B cell (primary cell): Measurements from ENCODE around the gene ITGB4. TPM values are rescaled to one million over a fixed set of nuclear protein-coding genes. Genes with fewer than 3 reads are reported as not detected.

Source experiments
- ATAC-seq: fragments of 200-7000 bp; cut with Tn5 transposase; one replicate; pipeline ENCODE4 v1.10.0; 2021; ENCODE audit warnings: low read depth, mild to moderate bottlenecking, moderate number of reproducible peaks, moderate library complexity
- CTCF ChIA-PET: fragments of 350-600 bp; sonication (Branson Sonifier 250); formaldehyde crosslinking; loops from one replicate; lab custom pipeline; 2021; ENCODE audit warnings: antibody characterized with exemption, inconsistent platforms; lab: Charles Lee
- POLR2A ChIA-PET: fragments of 350-600 bp; sonication (Branson Sonifier 250); formaldehyde crosslinking; loops from one replicate; lab custom pipeline; 2021; ENCODE audit warnings: antibody characterized with exemption; lab: Charles Lee
- DNase-seq: peaks from one replicate; pipeline ENCODE4 v3.0.0; 2013
- H2AFZ ChIP-seq: 2 replicates; pipeline ENCODE4 v1.6.1; 2012; ENCODE audit warnings: mild to moderate bottlenecking, low read depth, low read length; ENCODE audit not compliant: insufficient read depth, poor library complexity, severe bottlenecking
- H3K27ac ChIP-seq, 2 donors: 1 replicate in 1 of 2; 2 replicates in 1 of 2; pipeline ENCODE4 v1.5.1; 2012 to 2013; ENCODE audit warnings: low read length in 2 of 2, mild to moderate bottlenecking in 2 of 2, moderate library complexity in 1 of 2
- H3K27me3 ChIP-seq, 4 experiments: fragments of 200-600 bp in 1 of 4; sonication (generic) in 1 of 4; replicated peaks in 1 of 4; 1 replicate in 2 of 4; 2 replicates in 2 of 4; pipeline versions ENCODE4 v1.6.1 to v1.7.0; 2013 to 2016; ENCODE audit warnings: low read length in 3 of 4, mild to moderate bottlenecking in 2 of 4, mixed read lengths in 1 of 4, moderate library complexity in 1 of 4; ENCODE audit not compliant: insufficient read depth in 4 of 4, control insufficient read depth in 3 of 4; ENCODE audit errors: control extremely low read depth in 1 of 4
- H3K36me3 ChIP-seq, 2 experiments: replicated peaks in 1 of 2; 1 replicate in 1 of 2; 2 replicates in 1 of 2; pipeline versions ENCODE4 v1.6.1 to v1.7.1; 2013; ENCODE audit warnings: low read length in 1 of 2; ENCODE audit not compliant: insufficient read depth in 2 of 2, control insufficient read depth in 1 of 2; ENCODE audit errors: control extremely low read depth in 1 of 2, extremely low read depth in 1 of 2
- H3K4me1 ChIP-seq, 2 donors: fragments of 200-600 bp in 1 of 2; sonication (generic) in 1 of 2; 1 replicate in 1 of 2; 2 replicates in 1 of 2; pipeline versions ENCODE4 v1.5.1 to v1.6.1; 2013 to 2017; ENCODE audit warnings: low read length in 2 of 2; ENCODE audit not compliant: control insufficient read depth in 2 of 2, insufficient read depth in 2 of 2
- H3K4me2 ChIP-seq: replicated peaks from 2 replicates; pipeline ENCODE3; 2012; ENCODE audit warnings: mild to moderate bottlenecking, low read depth, low read length; ENCODE audit not compliant: poor library complexity, severe bottlenecking
- H3K4me3 ChIP-seq, 5 experiments: fragments of 200-600 bp in 1 of 5; sonication (generic) in 1 of 5; 1 replicate in 3 of 5; 2 replicates in 2 of 5; pipeline versions ENCODE4 v1.5.1 to v1.7.0; 2011 to 2016; ENCODE audit warnings: low read length in 4 of 5, mild to moderate bottlenecking in 4 of 5, low read depth in 2 of 5, control low read depth in 1 of 5, moderate library complexity in 1 of 5; ENCODE audit not compliant: insufficient read depth in 1 of 5; ENCODE audit errors: control extremely low read depth in 1 of 5, extremely low read depth in 1 of 5
- H3K79me2 ChIP-seq: fragments of 200-600 bp; sonication (generic); one replicate; pipeline ENCODE4 v1.6.0; 2016; ENCODE audit warnings: low read length; ENCODE audit not compliant: control insufficient read depth, insufficient read depth
- H3K9ac ChIP-seq: fragments of 200-600 bp; sonication (generic); 2 replicates; pipeline ENCODE4 v1.6.1; 2017; ENCODE audit warnings: mild to moderate bottlenecking, low read length, moderate library complexity
- H3K9me3 ChIP-seq, 3 donors: one replicate each; pipeline versions ENCODE4 v1.6.1 to v1.7.1; 2013; ENCODE audit warnings: low read length in 2 of 3; ENCODE audit not compliant: control insufficient read depth in 2 of 3, insufficient read depth in 1 of 3; ENCODE audit errors: control extremely low read depth in 1 of 3
- H4K20me1 ChIP-seq: 2 replicates; pipeline ENCODE4 v1.6.0; 2012; ENCODE audit warnings: mild to moderate bottlenecking, low read length; ENCODE audit not compliant: insufficient read depth, control insufficient read depth, poor library complexity, severe bottlenecking
- H3K27ac Mint-ChIP-seq: one replicate; pipeline ENCODE4 v1.8.0; 2021; ENCODE audit warnings: mixed read lengths
- H3K27me3 Mint-ChIP-seq: one replicate; pipeline ENCODE4 v1.8.0; 2021; ENCODE audit warnings: mixed read lengths
- H3K4me1 Mint-ChIP-seq: one replicate; pipeline ENCODE4 v1.8.0; 2021; ENCODE audit warnings: mixed read lengths
- H3K4me3 Mint-ChIP-seq: one replicate; pipeline ENCODE4 v1.8.0; 2021; ENCODE audit warnings: mixed read lengths
- H3K9me3 Mint-ChIP-seq: one replicate; pipeline ENCODE4 v1.8.0; 2022; ENCODE audit warnings: mixed read lengths; ENCODE audit not compliant: insufficient read depth
- CTCF ChIP-seq: fragments of 200-600 bp; IDR thresholded peaks from one replicate; pipeline ENCODE4 v1.8.0; 2022; ENCODE audit warnings: antibody characterized with exemption, mild to moderate bottlenecking
- EZH2 ChIP-seq: IDR thresholded peaks from 2 replicates; pipeline ENCODE4 v1.6.1; 2012; ENCODE audit warnings: borderline replicate concordance, low read depth, mild to moderate bottlenecking, moderate library complexity, low read length; ENCODE audit not compliant: insufficient read depth, poor library complexity, severe bottlenecking
- WGBS: methylation state at CpG from one replicate; pipeline ENCODE4 v1.1.5; 2013; ENCODE audit warnings: missing lambda C conversion rate; ENCODE audit not compliant: insufficient coverage; 5-methylcytosine and 5-hydroxymethylcytosine counted together
- intact Hi-C: fragments of 100-400 bp; cut with micrococcal nuclease; formaldehyde crosslinking; loops from one replicate; pipeline ENCODE4 v1.10.0; 2022
- polyA plus RNA-seq: library from polyadenylated mRNA; depleted of rRNA; stranded (reverse); fragments of >200 nt; gene quantifications from 2 replicates; pipeline ENCODE4 v1.2.3, GENCODE V29; 2012
- total RNA-seq, 2 donors: library from RNA; stranded (reverse); fragments of 120-200 nt in 1 of 2; gene quantifications; 1 replicate in 1 of 2; 2 replicates in 1 of 2; pipeline versions ENCODE4 v1.2.3 to v1.2.4, GENCODE V29; 2013 to 2022

ITGB4 gene
- total and polyA plus RNA-seq, 2 donors (not counting 1 experiment from before 2014, with no cell fraction given) = 0.12 to 0.81 TPM

DNA sequence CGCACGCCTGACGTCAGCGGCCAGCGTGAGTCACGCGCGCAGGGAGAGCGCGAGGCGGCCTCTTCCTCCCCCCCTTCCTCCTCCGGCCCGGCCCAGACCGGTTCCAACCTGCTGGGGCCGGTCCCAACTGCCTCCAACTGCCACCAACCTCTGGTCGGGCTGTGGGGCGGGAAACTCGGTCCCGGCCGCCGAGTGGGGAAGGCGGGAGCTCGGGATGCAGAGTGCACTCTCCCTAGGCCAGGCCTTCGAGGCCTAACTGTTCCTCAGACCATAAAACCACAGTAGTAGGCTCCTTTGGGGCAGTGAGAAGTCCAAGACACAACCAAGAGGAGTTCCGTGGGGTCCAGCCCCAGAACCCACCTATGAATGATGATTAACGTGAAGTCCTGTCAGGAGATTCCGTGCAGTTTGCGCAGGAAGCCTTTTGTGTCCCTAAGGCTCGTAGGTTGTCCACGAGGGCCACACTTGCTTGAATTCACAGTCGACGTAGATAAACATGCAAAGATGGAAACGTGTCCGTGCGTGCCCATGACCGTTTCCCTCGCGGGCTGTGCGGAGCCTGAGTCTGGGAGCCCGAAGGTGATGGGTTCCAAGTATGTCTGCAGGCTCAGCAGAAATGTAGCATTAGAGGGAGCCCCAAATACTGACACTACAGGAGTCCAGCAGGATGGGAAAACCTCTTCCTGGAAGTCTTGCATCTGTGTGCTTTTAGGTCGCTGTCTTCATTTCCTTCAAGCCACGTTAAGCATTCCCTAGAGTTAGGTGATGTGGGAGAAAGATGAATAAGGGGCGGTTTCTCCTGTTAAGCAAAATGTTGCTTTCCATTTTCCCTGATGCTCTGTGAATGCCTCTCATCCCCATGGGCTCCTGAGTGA is 64.0 kb downstream of the ITGB4 start:
- Mint-ChIP-seq H3K9me3 (peaks cover 2% of the 10 kb centered on the region), H3K27me3 (no peaks in the 10 kb centered on the region), H3K27ac (peak overlapping the region; percentile 100), H3K4me1 (peaks cover 47% of the 10 kb centered on the region), H3K4me3 (peak overlapping the region; percentile 96)
- Histone ChIP-seq H3K27ac (peak overlapping the region; percentile 100), H3K4me1 (peaks cover 39 to 45% of the 10 kb centered on the region in 2 donors), H3K36me3 (no peaks in the 10 kb centered on the region), H3K9ac (peak overlapping the region; percentile 88), H2AFZ (peak overlapping the region; percentile 65), H3K79me2 (peaks cover 52% of the 10 kb centered on the region), H3K27me3 (no peaks in the 10 kb centered on the region), H3K9me3 (no peaks in the 10 kb centered on the region), H3K4me3 (peak overlapping the region; percentile 75 to 83 (median 81)), H3K4me2 (peak overlapping the region; percentile 83), H4K20me1 (no peaks in the 10 kb centered on the region)
- CTCF ChIA-PET = interaction anchor here (0.6 to 5.2 kb wide), 11 partner anchors 9 to 386 kb away, joined by 3 to 33 read pairs (median 3); partner anchors contain the start of genes TRIM65 and WBP2
- peak; percentile 62 for ATAC-seq
- WGBS = 16% methylated on average over 40 of the region's 43 CpGs
- intact Hi-C loops = loop anchor here (2.0 kb wide), 3 partner anchors 42 to 942 kb away; partner anchors contain the start of genes JMJD6, METTL23 and UNC13D
- TF ChIP-seq CTCF (no peak), EZH2 (no peak)
- DNase-seq = no peak
- POLR2A ChIA-PET = interaction anchor here (0.6 to 5.5 kb wide), 22 partner anchors 9 to 565 kb away, joined by 3 to 38 read pairs (median 4); partner anchors contain the start of genes GALK1, MRPL38, TRIM65 and UNC13D
